MM.1S (cell line): ENCODE data around the gene KCNIP3.

ENCODE experiments used
- EZH2 ChIP-seq: fragments of 300-600 bp; sonication (generic); optimal IDR thresholded peaks from 2 replicates; pipeline ENCODE3; 2017; ENCODE audit warnings: low read depth, mild to moderate bottlenecking, antibody characterized with exemption, low read length, mixed read lengths
- TF ChIP-seq, protein P1 (sequence below): fragments of 300-600 bp; sonication (generic); IDR thresholded peaks from 2 replicates; pipeline ENCODE4 v1.5.1; 2016; ENCODE audit warnings: antibody characterized with exemption, low read length, mixed read lengths

DNA sequence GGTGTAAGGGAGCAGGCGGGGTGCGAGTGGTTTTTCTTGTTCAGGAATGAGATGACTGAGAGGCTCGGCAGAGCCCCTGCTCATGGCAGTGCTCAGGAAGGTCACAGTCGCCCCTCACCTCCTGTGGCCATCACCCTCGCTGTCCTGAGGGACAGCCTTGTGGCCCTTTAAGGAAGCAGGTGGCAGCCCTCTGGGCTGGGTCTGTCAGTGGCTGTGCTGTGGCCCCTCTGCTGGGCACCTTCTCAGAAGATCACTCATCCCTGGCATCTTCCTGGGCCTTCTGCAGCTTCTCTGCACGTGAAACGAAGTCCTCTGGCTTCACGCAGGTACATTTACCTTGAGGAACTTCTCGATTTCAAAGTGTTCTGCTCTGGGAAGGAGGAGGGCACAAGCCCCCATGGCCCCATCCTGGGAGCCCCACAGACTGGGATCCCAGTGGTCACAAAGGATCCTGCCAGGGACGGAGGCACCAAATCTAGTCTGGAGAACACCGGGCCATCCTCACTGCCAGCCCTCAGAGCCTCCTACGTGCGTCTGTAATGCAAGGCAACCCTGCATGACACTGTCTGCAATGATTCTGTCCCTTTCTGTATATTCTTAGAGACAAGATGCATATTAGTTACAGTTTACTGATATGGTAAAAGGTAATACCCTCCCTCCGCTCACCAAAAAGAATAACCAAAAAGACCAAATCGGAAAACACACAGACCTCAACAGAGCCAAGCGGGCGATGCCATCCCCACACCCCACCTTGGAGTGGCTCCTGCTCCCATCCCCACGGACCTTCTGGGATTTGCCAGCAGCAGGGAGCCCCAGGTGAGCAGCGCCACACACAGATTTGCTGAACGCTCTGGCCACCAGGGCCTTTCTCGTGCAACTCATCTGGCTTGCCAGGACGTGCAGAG lies 79.4 kb downstream of the KCNIP3 start:
- TF ChIP-seq, protein P1, sequence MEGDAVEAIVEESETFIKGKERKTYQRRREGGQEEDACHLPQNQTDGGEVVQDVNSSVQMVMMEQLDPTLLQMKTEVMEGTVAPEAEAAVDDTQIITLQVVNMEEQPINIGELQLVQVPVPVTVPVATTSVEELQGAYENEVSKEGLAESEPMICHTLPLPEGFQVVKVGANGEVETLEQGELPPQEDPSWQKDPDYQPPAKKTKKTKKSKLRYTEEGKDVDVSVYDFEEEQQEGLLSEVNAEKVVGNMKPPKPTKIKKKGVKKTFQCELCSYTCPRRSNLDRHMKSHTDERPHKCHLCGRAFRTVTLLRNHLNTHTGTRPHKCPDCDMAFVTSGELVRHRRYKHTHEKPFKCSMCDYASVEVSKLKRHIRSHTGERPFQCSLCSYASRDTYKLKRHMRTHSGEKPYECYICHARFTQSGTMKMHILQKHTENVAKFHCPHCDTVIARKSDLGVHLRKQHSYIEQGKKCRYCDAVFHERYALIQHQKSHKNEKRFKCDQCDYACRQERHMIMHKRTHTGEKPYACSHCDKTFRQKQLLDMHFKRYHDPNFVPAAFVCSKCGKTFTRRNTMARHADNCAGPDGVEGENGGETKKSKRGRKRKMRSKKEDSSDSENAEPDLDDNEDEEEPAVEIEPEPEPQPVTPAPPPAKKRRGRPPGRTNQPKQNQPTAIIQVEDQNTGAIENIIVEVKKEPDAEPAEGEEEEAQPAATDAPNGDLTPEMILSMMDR, result no peak
- TF ChIP-seq EZH2, result no peak
